ENCODE measurements around the gene SLC39A13.

The SLC39A13 gene

GRCh38 chr11:47418454-47419259, 10.3 kb downstream of the SLC39A13 start:
- Histone ChIP-seq H3K18ac (ENCODE audit: low read length) (no peak overlapping the region), H3K79me1 (ENCODE audit: low read length) (no peaks in the 10 kb centered on the region), H2AK5ac (ENCODE audit: low read length) (no peak overlapping the region)

GRCh38 chr11:47425611-47426010, 17.2 kb downstream of the SLC39A13 start:
- WGBS (ENCODE audit: extremely low coverage, insufficient coverage, insufficient read length), result no CpG with 5 or more reads among the region's 14 CpGs
- H3K27me3 ChIP-seq (ENCODE audit: insufficient read depth, low read length), result no peaks in the 10 kb centered on the region
- peak overlapping the region; percentile 99 for H3K9ac ChIP-seq (ENCODE audit: low read length)
- H3K18ac ChIP-seq (ENCODE audit: low read length), result peak overlapping the region; percentile 87
- peak overlapping the region; percentile 79 for H3K4me2 ChIP-seq (ENCODE audit: low read length)
- peak overlapping the region; percentile 94 for H3K4ac ChIP-seq (ENCODE audit: low read depth, low read length)
- no peak overlapping the region for H2BK120ac ChIP-seq (ENCODE audit: insufficient read depth, low read length, poor library complexity)
- peak overlapping the region; percentile 92 for H2AK5ac ChIP-seq (ENCODE audit: low read length)
- peak overlapping the region; percentile 93 for H4K91ac ChIP-seq (ENCODE audit: low read depth, low read length)
- no peak overlapping the region for H2BK5ac ChIP-seq (ENCODE audit: low read depth, low read length, poor library complexity)
- H3K9me3 ChIP-seq (ENCODE audit: insufficient read depth, low read depth, low read length), result no peaks in the 10 kb centered on the region
- peak overlapping the region; percentile 92 for H2AFZ ChIP-seq (ENCODE audit: insufficient read depth, low read length, poor library complexity)
- peak overlapping the region; percentile 95 for H4K12ac ChIP-seq (ENCODE audit: low read depth, low read length)
- peak overlapping the region; percentile 98 for H4K8ac ChIP-seq (ENCODE audit: low read depth, low read length)
- no peak for DNase-seq
- H3K79me2 ChIP-seq (ENCODE audit: control insufficient read depth, insufficient read depth, low read length, poor library complexity), result peaks cover 8% of the 10 kb centered on the region
- no peak overlapping the region for H2BK12ac ChIP-seq (ENCODE audit: low read length)
- peaks cover 0 to 5% of the 10 kb centered on the region in 2 experiments for H3K4me1 ChIP-seq (ENCODE audit: control insufficient read depth in 1 of 2, insufficient read depth in 2 of 2, low read length in 2 of 2)
- no peak overlapping the region for H3K23ac ChIP-seq (ENCODE audit: low read length)
- peaks cover 35 to 40% of the 10 kb centered on the region in 2 experiments for H3K36me3 ChIP-seq (ENCODE audit: control insufficient read depth in 1 of 2, insufficient read depth in 2 of 2, low read length in 2 of 2)
- H3K27ac ChIP-seq (ENCODE audit: low read depth, low read length), result no peak overlapping the region
- peak overlapping the region; percentile 85 for H3K14ac ChIP-seq (ENCODE audit: low read length)
- H3K4me3 ChIP-seq (ENCODE audit: low read depth, low read length), result peak overlapping the region; percentile 97
- peaks cover 4% of the 10 kb centered on the region for H3K79me1 ChIP-seq (ENCODE audit: low read length)

More at GRCh38 chr11:47418454-47419259, 10.3 kb downstream of the SLC39A13 start:
- Histone ChIP-seq H3K4ac (ENCODE audit: low read depth, low read length) (no peak overlapping the region), H3K9me3 (ENCODE audit: insufficient read depth, low read depth, low read length) (no peaks in the 10 kb centered on the region), H3K79me2 (ENCODE audit: control insufficient read depth, insufficient read depth, low read length, poor library complexity) (no peaks in the 10 kb centered on the region), H2BK5ac (ENCODE audit: low read depth, low read length, poor library complexity) (no peak overlapping the region), H4K91ac (ENCODE audit: low read depth, low read length) (no peak overlapping the region), H4K12ac (ENCODE audit: low read depth, low read length) (no peak overlapping the region), H2BK12ac (ENCODE audit: low read length) (no peak overlapping the region), H3K14ac (ENCODE audit: low read length) (no peak overlapping the region), H3K4me1 (ENCODE audit: control insufficient read depth in 1 of 2, insufficient read depth in 2 of 2, low read length in 2 of 2) (peaks cover 3 to 5% of the 10 kb centered on the region in 2 experiments), H3K27me3 (ENCODE audit: insufficient read depth, low read length) (no peaks in the 10 kb centered on the region), H4K8ac (ENCODE audit: low read depth, low read length) (no peak overlapping the region), H3K4me2 (ENCODE audit: low read length) (no peak overlapping the region), H2BK120ac (ENCODE audit: insufficient read depth, low read length, poor library complexity) (no peak overlapping the region), H3K23ac (ENCODE audit: low read length) (no peak overlapping the region), H3K27ac (ENCODE audit: low read depth, low read length) (no peak overlapping the region), H2AFZ (ENCODE audit: insufficient read depth, low read length, poor library complexity) (no peak overlapping the region), H3K9ac (ENCODE audit: low read length) (no peak overlapping the region), H3K4me3 (ENCODE audit: low read depth, low read length) (no peak overlapping the region), H3K36me3 (ENCODE audit: control insufficient read depth in 1 of 2, insufficient read depth in 2 of 2, low read length in 2 of 2) (peaks cover 78 to 85% of the 10 kb centered on the region in 2 experiments)
- no peak for DNase-seq
- WGBS (ENCODE audit: extremely low coverage, insufficient coverage, insufficient read length), result no CpG with 5 or more reads among the region's 23 CpGs

GRCh38 chr11:47426062-47426956, 17.9 kb downstream of the SLC39A13 start, which contains the start of gene PSMC3:
Gene PSMC3 (minus strand): TSS chr11:47426439. CDS start chr11:47426279, 160 bp downstream.
- peak within 1 kb of the TSS; percentile 93 for H2BK120ac ChIP-seq (ENCODE audit: insufficient read depth, low read length, poor library complexity)
- peak within 1 kb of the TSS; percentile 92 for H2AK5ac ChIP-seq (ENCODE audit: low read length)

GRCh38 chr11:47430524-47430923, 22.1 kb downstream of the SLC39A13 start:
- Histone ChIP-seq H4K12ac (ENCODE audit: low read depth, low read length) (no peak overlapping the region), H3K4me3 (ENCODE audit: low read depth, low read length) (no peak overlapping the region), H3K79me1 (ENCODE audit: low read length) (peaks cover 4% of the 10 kb centered on the region), H2BK12ac (ENCODE audit: low read length) (no peak overlapping the region), H3K23ac (ENCODE audit: low read length) (no peak overlapping the region), H3K27me3 (ENCODE audit: insufficient read depth, low read length) (no peaks in the 10 kb centered on the region), H3K27ac (ENCODE audit: low read depth, low read length) (no peak overlapping the region), H3K9ac (ENCODE audit: low read length) (no peak overlapping the region), H3K79me2 (ENCODE audit: control insufficient read depth, insufficient read depth, low read length, poor library complexity) (peaks cover 6% of the 10 kb centered on the region), H3K14ac (ENCODE audit: low read length) (no peak overlapping the region), H4K8ac (ENCODE audit: low read depth, low read length) (no peak overlapping the region), H2BK120ac (ENCODE audit: insufficient read depth, low read length, poor library complexity) (no peak overlapping the region), H3K18ac (ENCODE audit: low read length) (no peak overlapping the region), H3K36me3 (ENCODE audit: control insufficient read depth in 1 of 2, insufficient read depth in 2 of 2, low read length in 2 of 2) (no peaks in the 10 kb centered on the region), H2AK5ac (ENCODE audit: low read length) (no peak overlapping the region), H3K4me1 (ENCODE audit: control insufficient read depth in 1 of 2, insufficient read depth in 2 of 2, low read length in 2 of 2) (no peaks in the 10 kb centered on the region), H2AFZ (ENCODE audit: insufficient read depth, low read length, poor library complexity) (no peak overlapping the region), H2BK5ac (ENCODE audit: low read depth, low read length, poor library complexity) (no peak overlapping the region), H4K91ac (ENCODE audit: low read depth, low read length) (no peak overlapping the region), H3K4me2 (ENCODE audit: low read length) (no peak overlapping the region), H3K4ac (ENCODE audit: low read depth, low read length) (no peak overlapping the region), H3K9me3 (ENCODE audit: insufficient read depth, low read depth, low read length) (no peaks in the 10 kb centered on the region)
- no CpG with 5 or more reads among the region's 5 CpGs for WGBS (ENCODE audit: extremely low coverage, insufficient coverage, insufficient read length)
- no peak for DNase-seq

More at GRCh38 chr11:47426062-47426956, 17.9 kb downstream of the SLC39A13 start, which contains the start of gene PSMC3:
- Histone ChIP-seq H3K14ac (ENCODE audit: low read length) (peak within 1 kb of the TSS; percentile 93), H4K12ac (ENCODE audit: low read depth, low read length) (peak within 1 kb of the TSS; percentile 95), H4K8ac (ENCODE audit: low read depth, low read length) (peak within 1 kb of the TSS; percentile 98), H3K23ac (ENCODE audit: low read length) (no peak within 1 kb of the TSS), H3K36me3 (ENCODE audit: control insufficient read depth in 1 of 2, insufficient read depth in 2 of 2, low read length in 2 of 2) (peaks cover 30 to 35% of the 10 kb centered on the region in 2 experiments), H3K79me2 (ENCODE audit: control insufficient read depth, insufficient read depth, low read length, poor library complexity) (peaks cover 8% of the 10 kb centered on the region), H3K27ac (ENCODE audit: low read depth, low read length) (peak within 1 kb of the TSS; percentile 46), H4K91ac (ENCODE audit: low read depth, low read length) (peak within 1 kb of the TSS; percentile 93), H2AFZ (ENCODE audit: insufficient read depth, low read length, poor library complexity) (peak within 1 kb of the TSS; percentile 92), H2BK12ac (ENCODE audit: low read length) (peak within 1 kb of the TSS; percentile 21), H3K4me1 (ENCODE audit: control insufficient read depth in 1 of 2, insufficient read depth in 2 of 2, low read length in 2 of 2) (peaks cover 0 to 5% of the 10 kb centered on the region in 2 experiments), H3K4me3 (ENCODE audit: low read depth, low read length) (peak within 1 kb of the TSS; percentile 97), H3K18ac (ENCODE audit: low read length) (peak within 1 kb of the TSS; percentile 87), H3K9me3 (ENCODE audit: insufficient read depth, low read depth, low read length) (no peaks in the 10 kb centered on the region), H3K9ac (ENCODE audit: low read length) (peak within 1 kb of the TSS; percentile 99), H3K4ac (ENCODE audit: low read depth, low read length) (peak within 1 kb of the TSS; percentile 94), H3K27me3 (ENCODE audit: insufficient read depth, low read length) (no peaks in the 10 kb centered on the region), H3K4me2 (ENCODE audit: low read length) (peak within 1 kb of the TSS; percentile 86), H3K79me1 (ENCODE audit: low read length) (peaks cover 4% of the 10 kb centered on the region), H2BK5ac (ENCODE audit: low read depth, low read length, poor library complexity) (peak within 1 kb of the TSS; percentile 94)
- WGBS (ENCODE audit: extremely low coverage, insufficient coverage, insufficient read length), result no CpG with 5 or more reads among the region's 62 CpGs
- DNase-seq, result peak; percentile 96 to 99

All from trophoblast cell (in vitro differentiated cells and primary cell).